Measurements from ENCODE around the gene ATAD3C. TPM values are rescaled to one million over a fixed set of nuclear protein-coding genes. Genes with fewer than 3 reads are reported as not detected.
"Not testable (repeated sequence)": the region's sequence is repeated elsewhere in the genome, so short reads cannot be mapped to it uniquely, and the experiment has no call there.

Gene ATAD3C
- total and polyA plus RNA-seq, 2 of the 4 experiments (the other 2 are of a cell fraction): not detected

DNA sequence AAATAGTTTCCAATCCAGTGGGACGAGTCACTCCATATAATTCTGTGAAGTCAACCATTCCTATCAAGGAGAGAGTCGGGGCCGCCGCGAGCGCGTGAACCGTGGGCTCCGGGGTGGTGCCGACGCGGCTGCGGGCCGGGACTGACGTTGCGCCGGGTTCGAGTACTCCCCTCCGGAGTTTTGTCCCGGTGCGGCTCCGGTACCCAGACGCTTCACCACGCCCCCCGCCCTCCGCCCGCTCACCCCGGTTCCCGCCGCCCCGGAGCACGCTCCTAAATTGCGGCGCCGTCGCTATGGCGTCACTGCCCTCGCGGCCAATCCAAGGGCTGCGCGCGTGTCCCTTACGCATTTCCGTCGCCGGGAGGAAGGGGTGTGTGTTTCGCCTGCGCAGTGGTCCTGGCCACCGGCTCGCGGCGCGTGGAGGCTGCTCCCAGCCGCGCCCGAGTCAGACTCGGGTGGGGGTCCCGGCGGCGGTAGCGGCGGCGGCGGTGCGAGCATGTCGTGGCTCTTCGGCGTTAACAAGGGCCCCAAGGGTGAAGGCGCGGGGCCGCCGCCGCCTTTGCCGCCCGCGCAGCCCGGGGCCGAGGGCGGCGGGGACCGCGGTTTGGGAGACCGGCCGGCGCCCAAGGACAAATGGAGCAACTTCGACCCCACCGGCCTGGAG lies 22.0 kb downstream of the ATAD3C start, which contains the start of gene ATAD3B (continued):
- TF ChIP-seq RAD21 (IDR thresholded peaks at IDR 0.05; ENCODE audit: low read length) (no peak), CHD1 (IDR thresholded peaks at IDR 0.05; ENCODE audit: low read depth, low read length) (no peak)

DNA sequence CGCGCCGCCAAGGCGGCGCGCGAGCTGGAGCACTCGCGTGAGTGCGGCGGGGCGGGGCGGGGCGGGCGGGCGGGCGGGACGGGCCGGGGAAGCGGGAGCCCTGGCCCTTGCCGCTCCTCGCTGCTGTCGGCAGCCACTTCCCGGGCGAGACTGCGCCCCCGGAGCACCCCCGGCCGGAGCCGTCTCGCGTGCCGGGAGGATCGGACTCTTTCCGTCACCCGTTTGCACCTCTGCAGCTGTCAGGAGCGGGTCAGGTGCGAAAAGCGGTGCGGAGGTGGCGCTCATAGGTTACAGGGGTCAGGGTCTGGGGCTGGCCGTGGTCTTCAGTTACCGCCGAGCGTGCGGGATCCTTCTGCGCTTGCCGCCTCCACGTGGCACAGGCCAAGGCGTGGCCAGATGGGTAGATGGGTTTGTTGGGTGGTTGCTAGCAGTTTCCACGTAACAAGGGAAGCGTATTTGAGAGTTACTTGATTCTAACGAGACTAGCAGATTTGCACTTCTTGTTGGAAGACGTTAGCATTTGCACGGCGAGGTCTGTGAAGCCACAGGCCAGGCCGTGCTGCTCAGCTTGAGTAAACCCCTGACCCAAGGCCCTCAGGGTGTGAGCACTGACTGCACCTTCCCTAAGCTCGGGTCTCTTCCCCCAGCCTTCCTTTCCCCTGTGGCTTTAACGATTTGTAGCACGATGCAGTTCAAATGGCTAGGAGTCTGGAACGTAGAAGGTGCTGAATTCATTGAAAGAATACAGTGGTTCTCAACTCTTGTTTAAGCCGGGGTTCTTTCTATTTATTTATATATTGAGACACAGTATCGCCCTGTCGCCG lies 22.8 kb downstream of the ATAD3C start:
- H3K23ac ChIP-seq (ENCODE audit: low read depth, low read length); dilution Hi-C loops (cut with HindIII; ENCODE audit: low sequenced_read_pairs, unreplicated experiment); H4K5ac ChIP-seq (ENCODE audit: low read depth, low read length); H3K9me1 ChIP-seq (ENCODE audit: insufficient read depth, low read length); H2AK9ac ChIP-seq (replicated peaks; ENCODE audit: low read depth, low read length, poor library complexity); H2BK5ac ChIP-seq (ENCODE audit: low read depth, low read length, poor library complexity, severe bottlenecking); H4K91ac ChIP-seq (ENCODE audit: insufficient read depth, low read depth, low read length); intact Hi-C loops (cut with micrococcal nuclease); H2BK120ac ChIP-seq (ENCODE audit: low read depth, low read length); POLR2A ChIA-PET (ENCODE audit: unreplicated experiment); H3K9me3 ChIP-seq (ENCODE audit: control insufficient read depth, insufficient read depth, low read length); H3K14ac ChIP-seq (replicated peaks; ENCODE audit: low read depth, low read length); H3K36me3 ChIP-seq (ENCODE audit: control insufficient read depth, insufficient read depth, low read length); H2AFZ ChIP-seq (replicated peaks; ENCODE audit: low read length, poor library complexity); DNase-seq; H3K4me1 ChIP-seq (ENCODE audit: control insufficient read depth, insufficient read depth, low read length); H3K27me3 ChIP-seq (ENCODE audit: control insufficient read depth, insufficient read depth, low read length); in situ Hi-C loops (cut with MboI; ENCODE audit: low sequenced_read_pairs); CTCF ChIA-PET; BruUV-seq (replicated peaks); H2BK15ac ChIP-seq (ENCODE audit: low read depth, low read length); H3K18ac ChIP-seq (ENCODE audit: low read depth, low read length); H2BK20ac ChIP-seq (ENCODE audit: low read depth, low read length): not testable (repeated sequence)
- H3K56ac ChIP-seq (ENCODE audit: extremely low read depth, insufficient read depth, low read length): 0 out of 2 replicates have a peak overlapping the region, but pooled peaks have one; percentile 16
- peak overlapping the region; percentile 88 for H3K4me3 ChIP-seq (ENCODE audit: insufficient read depth, low read depth, low read length)
- peak overlapping the region; percentile 56; the same call in 1 of the 2 replicates for H3K27ac ChIP-seq (ENCODE audit: insufficient read depth, low read length)
- H3K9ac ChIP-seq (ENCODE audit: low read depth, low read length): peak overlapping the region; percentile 58
- peak overlapping the region; percentile 16 to 63; a peak in 2 of 4 replicates for H4K8ac ChIP-seq (ENCODE audit: low read depth in 2 of 2, low read length in 2 of 2)
- ATAC-seq (ENCODE audit: low read depth): peak; percentile 23
- H3K4ac ChIP-seq (ENCODE audit: low read depth, low read length): peak overlapping the region; percentile 76; the same call in 1 of the 2 replicates
- H4K20me1 ChIP-seq (ENCODE audit: insufficient read depth, low read length): peaks cover 18% of the 10 kb centered on the region
- peaks cover 2 to 21% of the 10 kb centered on the region in 2 experiments; a peak in 3 of 4 replicates for H3K79me1 ChIP-seq (ENCODE audit: low read depth in 1 of 2, low read length in 2 of 2)
- peak overlapping the region; percentile 90 for H3K4me2 ChIP-seq (ENCODE audit: low read depth, low read length)
- H2AK5ac ChIP-seq (ENCODE audit: low read depth, low read length): peak overlapping the region; percentile 81; the same call in 1 of the 2 replicates
- no CpG with 5 or more reads among the region's 65 CpGs for WGBS, 2 experiments (ENCODE audit: extremely low coverage in 2 of 2, insufficient read length in 1 of 2)

DNA sequence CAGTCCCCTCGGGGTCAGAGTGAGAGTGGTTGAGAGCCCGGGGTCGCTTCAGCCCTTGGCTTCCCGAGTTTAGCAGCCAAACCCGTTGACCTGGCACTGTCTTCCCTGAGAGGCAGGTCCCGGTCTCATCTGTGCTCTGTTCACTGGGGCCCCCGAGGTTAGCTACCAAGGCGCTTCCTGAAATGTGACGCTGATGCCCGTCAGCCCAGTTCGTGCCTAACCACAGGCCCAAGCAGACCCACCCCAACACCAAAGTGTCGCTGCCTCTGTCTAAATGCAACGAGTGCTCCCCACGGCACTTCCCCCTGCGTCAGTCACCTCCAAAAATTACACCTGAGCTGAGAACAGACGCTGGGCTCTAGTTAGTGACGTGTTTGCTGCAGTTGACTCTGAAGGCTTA lies 26.5 kb downstream of the ATAD3C start:
- 93% methylated on average over 6 of the region's 17 CpGs; no CpG with 5 or more reads in 1 of the 2 experiments for WGBS, 2 experiments (ENCODE audit: extremely low coverage in 2 of 2, insufficient read length in 1 of 2)
- H4K5ac ChIP-seq (ENCODE audit: low read depth, low read length); H3K4me3 ChIP-seq (ENCODE audit: insufficient read depth, low read depth, low read length); H3K27me3 ChIP-seq (ENCODE audit: control insufficient read depth, insufficient read depth, low read length); H2BK5ac ChIP-seq (ENCODE audit: low read depth, low read length, poor library complexity, severe bottlenecking); H3K18ac ChIP-seq (ENCODE audit: low read depth, low read length); H2AFZ ChIP-seq (replicated peaks; ENCODE audit: low read length, poor library complexity); H4K8ac ChIP-seq (ENCODE audit: low read depth in 2 of 2, low read length in 2 of 2); H3K27ac ChIP-seq (ENCODE audit: insufficient read depth, low read length); H2AK9ac ChIP-seq (replicated peaks; ENCODE audit: low read depth, low read length, poor library complexity); in situ Hi-C loops (cut with MboI; ENCODE audit: low sequenced_read_pairs); H2BK15ac ChIP-seq (ENCODE audit: low read depth, low read length); dilution Hi-C loops (cut with HindIII; ENCODE audit: low sequenced_read_pairs, unreplicated experiment); POLR2A ChIA-PET (ENCODE audit: unreplicated experiment); H2BK20ac ChIP-seq (ENCODE audit: low read depth, low read length); CTCF ChIA-PET; intact Hi-C loops (cut with micrococcal nuclease); H3K56ac ChIP-seq (ENCODE audit: extremely low read depth, insufficient read depth, low read length); H2AK5ac ChIP-seq (ENCODE audit: low read depth, low read length); H3K9me1 ChIP-seq (ENCODE audit: insufficient read depth, low read length); H3K14ac ChIP-seq (replicated peaks; ENCODE audit: low read depth, low read length); H4K91ac ChIP-seq (ENCODE audit: insufficient read depth, low read depth, low read length); ATAC-seq (ENCODE audit: low read depth); H3K23ac ChIP-seq (ENCODE audit: low read depth, low read length); DNase-seq; H3K4me2 ChIP-seq (ENCODE audit: low read depth, low read length); H3K4ac ChIP-seq (ENCODE audit: low read depth, low read length); H3K4me1 ChIP-seq (ENCODE audit: control insufficient read depth, insufficient read depth, low read length); BruUV-seq (replicated peaks); H3K9ac ChIP-seq (ENCODE audit: low read depth, low read length); H3K9me3 ChIP-seq (ENCODE audit: control insufficient read depth, insufficient read depth, low read length); H2BK120ac ChIP-seq (ENCODE audit: low read depth, low read length): not testable (repeated sequence)
- H3K79me1 ChIP-seq (ENCODE audit: low read depth in 1 of 2, low read length in 2 of 2): peaks cover 4 to 25% of the 10 kb centered on the region in 2 experiments
- peaks cover 21% of the 10 kb centered on the region for H4K20me1 ChIP-seq (ENCODE audit: insufficient read depth, low read length)
- peaks cover 30% of the 10 kb centered on the region for H3K36me3 ChIP-seq (ENCODE audit: control insufficient read depth, insufficient read depth, low read length)
